ENCODE results near the gene IRS1.
A peak's percentile ranks its signal among the peaks of the same experiment; 100 is the strongest.
"Not testable (repeated sequence)": the region's sequence is repeated elsewhere in the genome, so short reads cannot be mapped to it uniquely, and the experiment has no call there.

Gene IRS1

DNA sequence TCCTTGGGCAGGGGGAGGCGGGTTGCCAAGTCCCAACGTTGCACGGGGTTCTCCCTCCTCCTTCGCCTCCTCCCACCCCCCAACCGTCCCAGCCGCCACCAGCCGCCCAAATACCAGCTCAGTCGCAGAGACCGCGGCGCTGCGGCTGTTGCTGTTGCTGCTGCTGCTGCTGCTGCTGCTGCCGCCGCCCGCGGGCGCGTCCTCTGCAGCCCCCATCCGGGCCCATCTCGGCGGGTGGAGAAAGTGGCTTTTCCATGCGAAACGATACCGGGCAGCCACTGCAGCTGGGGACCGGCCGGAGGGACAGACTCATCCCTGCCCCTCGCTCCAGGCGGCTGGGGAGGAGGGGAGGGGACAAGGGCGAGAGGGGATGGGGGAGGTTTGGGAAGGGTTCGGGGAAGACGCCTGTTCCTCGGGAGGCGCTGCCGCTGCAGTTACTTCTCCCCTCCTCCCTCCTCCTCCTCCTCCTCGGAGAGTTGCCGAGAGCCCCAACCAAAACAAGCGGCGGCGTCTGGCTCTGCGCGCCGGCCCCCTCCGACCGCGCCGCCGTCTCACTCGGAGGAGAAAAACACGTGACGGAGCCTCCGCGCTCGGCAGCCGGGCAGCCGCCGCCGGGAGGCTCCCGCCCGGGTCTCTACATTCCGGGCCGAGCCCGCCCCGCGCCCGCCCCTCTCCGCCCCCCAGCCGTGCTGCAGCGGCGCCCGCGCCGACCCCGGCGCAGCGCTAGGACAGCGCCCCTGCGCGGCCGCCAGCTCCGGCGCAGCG lies at the start of gene IRS1:
TSS of gene IRS1 (minus strand) at position 610 of the 765 bp plus-strand sequence. CDS start 1,082 bp downstream, outside the sequence.
- DNase-seq = peak; percentile 83

DNA sequence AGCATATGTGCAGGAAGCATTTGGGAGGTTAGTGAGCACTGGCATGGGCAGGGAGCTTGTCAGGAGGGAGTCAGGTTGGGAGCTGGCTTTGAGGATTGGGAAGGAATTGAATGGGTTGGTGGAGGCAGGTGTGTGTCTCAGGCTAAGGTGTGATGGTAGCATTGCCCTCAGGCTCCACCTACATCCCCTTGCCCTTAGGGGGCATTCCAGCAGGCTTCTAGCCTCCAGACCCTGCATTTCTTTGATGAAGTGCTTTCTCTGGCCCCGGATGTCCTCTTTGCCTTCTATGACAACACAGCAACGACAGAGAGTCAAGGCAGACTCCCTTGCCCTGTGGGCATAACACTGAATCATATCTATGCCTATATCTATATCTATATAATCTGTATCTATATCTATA lies 49.7 kb upstream of the IRS1 start:
- DNase-seq = no peak

GRCh38 chr2:226847511-226847910 lies 47.9 kb upstream of the IRS1 start:
- no peak for DNase-seq

- no peak for DNase-seq
These were observed 47.5 kb upstream of the IRS1 start for GRCh38 chr2:226847090-226847489.

DNA sequence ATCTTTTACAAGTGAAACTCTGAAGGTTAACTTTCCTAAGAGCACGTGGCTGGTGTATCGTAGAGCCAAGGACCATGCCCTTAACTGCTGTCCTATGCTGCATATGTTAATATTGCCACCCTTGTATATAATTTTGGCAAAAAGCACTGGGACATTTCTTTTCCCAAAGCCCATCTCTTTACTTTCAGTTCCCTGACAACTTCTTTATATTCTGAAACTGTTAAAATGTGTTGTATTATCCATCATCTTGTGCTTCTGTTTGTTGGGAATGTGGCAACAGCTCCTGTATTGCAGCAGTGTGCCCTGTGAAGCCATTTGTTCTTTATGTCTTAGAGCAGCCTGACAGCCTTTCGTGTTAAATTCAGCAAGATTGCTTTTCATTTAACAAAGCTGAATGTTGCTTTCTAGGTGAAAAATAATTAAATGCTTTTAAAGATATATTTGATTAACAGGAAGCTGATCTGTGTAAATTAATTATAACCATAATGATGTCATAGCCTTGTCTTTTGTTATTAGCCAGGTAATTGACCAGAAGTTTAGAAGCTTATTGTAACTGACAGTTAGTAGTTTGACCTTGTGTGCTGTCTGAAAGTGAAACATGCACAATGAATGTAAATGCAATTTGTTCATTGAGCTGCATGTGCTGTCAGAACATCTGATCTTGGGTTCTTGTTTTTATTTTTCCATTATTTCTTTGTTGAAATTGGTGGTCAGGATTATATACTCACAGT lies 45.9 kb upstream of the IRS1 start:
- no peak for DNase-seq

DNA sequence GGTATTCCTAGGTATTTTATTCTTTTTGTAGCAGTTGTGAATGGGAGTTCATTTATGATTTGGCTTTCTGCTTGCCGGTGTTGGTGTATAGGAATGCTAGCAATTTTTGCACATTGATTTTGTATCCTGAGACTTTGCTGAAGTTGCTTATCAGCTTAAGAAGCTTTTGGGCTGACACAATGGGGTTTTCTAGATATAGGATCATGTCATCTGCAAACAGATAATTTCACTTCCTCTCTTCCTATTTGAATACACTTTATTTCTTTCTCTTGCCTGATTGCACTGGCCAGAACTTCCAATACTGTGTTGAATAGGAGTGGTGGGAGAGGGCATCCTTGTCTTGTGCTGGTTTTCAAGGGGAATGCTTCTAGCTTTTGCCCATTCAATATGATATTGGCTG lies 43.4 kb upstream of the IRS1 start:
- DNase-seq = not testable (repeated sequence)

DNA sequence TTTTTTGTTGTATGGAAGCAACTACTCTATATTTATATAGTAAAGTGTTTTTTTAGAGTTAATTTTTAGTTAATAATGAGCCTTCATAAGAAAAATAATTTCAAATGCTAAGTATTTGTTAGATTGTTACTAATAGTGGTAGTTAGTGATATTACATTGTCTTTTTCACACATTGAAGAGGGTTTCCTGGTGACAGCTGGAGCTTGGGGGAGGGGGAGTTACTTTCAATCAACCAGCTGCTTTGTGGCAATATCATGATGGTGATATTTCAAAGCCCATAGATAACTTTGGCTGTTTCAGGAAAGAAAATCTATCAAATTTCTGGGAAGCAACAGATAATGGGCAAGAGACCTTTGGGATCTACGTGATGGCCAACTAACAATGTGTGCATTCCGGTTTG lies 40.3 kb upstream of the IRS1 start:
- DNase-seq = no peak

GRCh38 chr2:226839161-226839560 lies 39.5 kb upstream of the IRS1 start:
- no peak for DNase-seq

GRCh38 chr2:226838722-226839121 lies 39.1 kb upstream of the IRS1 start:
- no peak for DNase-seq

DNA sequence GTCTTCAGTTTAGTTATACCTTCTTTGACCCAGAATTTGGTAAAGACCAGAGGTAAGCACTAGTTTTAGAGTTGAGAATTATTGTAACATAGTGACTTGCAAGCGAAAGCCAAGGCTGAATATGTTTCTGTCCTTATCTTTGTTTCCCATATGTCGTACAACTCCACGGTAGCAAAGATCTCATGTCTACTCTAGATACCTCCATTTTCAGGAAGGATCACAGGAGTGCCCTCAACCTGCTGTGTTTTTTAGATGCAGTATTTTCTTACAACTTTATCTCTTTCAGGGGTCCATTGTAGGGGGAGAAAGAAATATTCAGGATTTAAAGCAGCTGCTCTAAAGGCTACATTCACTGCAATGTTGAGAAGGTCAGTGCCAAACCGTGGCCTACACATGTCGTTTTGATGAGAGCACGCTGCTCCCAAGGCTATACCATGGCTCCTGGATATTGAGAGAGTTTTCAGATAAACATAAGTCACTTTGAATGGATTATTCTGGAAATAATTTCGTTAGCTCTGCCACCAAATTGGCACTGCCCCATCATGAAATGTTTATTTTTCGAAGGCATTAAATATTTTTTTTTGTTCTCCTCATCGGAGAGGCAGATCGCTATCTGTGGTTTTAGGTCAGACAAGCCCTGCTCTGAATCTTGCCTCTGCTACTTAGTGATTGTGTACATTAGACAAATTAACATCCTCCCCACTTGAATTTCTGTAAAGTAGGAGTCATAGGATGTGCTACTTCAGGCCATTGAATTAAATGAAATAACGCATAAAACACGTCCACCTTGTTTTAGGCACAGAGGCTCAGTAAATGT lies 38.4 kb upstream of the IRS1 start:
- DNase-seq = no peak

DNA sequence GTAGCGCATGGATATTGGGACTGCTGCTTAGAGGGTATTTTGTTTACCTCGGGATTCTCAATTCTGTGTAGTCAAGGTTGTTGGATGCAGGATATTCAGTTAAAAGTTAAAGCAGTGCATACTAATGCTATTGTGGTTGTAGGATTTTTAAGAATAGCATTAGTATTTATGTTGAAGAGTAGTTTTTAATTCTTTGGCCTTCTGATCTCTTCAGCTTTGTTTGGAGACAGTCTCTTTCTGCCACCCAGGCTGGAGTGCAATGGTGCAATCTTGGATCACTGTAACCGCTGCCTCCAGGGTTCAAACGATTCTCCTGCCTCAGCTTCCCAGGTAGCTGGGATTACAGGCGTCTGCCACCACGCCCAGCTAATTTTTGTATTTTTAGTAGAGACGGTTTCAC lies 37.7 kb upstream of the IRS1 start:
- no peak for DNase-seq

GRCh38 chr2:226836548-226836885 lies 36.9 kb upstream of the IRS1 start:
- no peak for DNase-seq

- DNase-seq = peak; percentile 95
These were observed 36.4 kb upstream of the IRS1 start, which contains the start of gene RHBDD1 for GRCh38 chr2:226835796-226836547. Gene RHBDD1, plus strand, starts transcription at chr2:226836054. Its CDS starts 28,640 bp downstream, at chr2:226864694.

DNA sequence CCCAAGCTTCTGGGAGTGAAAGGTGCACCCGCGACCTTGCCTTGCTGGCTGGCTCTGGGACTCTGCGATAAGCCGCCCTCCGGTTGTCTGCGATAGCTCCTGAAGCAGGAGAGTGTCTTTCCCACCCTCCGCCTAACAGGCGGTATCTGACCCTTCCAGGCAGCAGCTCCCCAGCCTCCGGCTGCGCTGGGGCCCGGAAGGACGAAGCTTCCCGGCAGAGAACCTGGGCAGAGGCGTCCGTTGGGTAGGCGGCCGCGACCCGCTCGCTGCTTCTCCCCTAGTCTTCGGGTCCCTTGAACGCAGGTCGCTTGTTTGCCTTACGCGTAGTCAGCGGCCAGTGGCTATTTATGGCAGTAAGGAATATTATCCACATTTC lies 35.8 kb upstream of the IRS1 start:
- DNase-seq = no peak

DNA sequence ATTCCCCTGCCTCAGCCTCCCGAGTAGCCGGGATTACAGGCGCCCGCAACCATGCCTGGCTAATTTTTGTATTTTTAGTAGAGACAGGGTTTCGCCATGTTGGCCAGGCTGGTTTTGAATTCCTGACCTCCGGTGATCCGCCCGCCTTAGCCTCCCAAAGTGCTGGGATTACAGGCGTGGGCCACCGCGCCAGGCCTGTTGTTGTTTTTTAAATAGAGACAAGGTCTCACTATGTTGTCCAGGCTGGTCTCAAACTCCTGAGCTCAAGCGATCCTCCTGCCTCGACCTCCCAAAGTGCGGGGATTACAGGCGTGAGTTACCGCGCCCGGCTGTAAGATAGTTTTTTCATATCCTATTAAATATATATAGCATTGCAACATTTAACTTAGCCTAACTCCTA lies 35.3 kb upstream of the IRS1 start:
- DNase-seq = not testable (repeated sequence)

DNA sequence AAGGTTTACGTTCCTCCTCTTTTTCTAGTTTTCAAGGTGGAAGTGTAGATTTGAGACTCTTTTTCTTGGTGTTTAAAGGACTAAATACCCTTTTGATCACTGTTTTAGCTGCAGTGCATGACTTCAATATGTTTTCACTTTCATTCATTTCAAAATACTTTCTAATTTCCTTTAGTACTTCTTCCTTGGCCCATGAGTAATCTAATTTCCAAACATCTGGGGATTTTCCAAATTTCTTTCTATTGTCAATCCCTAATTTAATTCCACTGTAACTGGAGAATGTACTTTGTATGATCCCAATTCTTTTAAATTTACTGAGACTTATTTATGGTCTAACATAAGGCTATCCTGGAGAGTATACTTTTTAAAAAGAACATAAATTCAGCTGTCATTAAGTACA lies 32.4 kb upstream of the IRS1 start:
- no peak for DNase-seq

DNA sequence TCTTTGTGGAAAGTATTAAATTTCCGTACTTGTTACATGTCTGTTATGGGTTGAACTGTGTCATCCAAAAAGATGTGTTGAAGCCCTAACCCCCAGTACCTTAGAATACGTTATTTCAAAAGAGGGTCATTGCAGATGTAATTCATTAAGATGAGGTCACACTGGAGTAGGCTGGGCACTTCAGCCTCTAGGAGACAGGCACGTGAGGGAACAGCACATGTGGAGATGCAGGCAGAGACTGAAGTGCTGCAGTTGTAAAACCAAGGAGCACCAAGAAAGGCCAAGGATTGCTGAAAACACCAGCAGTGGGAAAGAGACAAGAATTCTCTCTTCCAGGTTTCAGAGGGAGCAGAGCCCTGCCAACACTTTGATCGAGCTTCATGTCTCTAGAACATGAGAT lies 31.6 kb upstream of the IRS1 start:
- no peak for DNase-seq

- DNase-seq = no peak
These were observed 30.4 kb upstream of the IRS1 start for GRCh38 chr2:226829721-226830631.

GRCh38 chr2:226828191-226828590 lies 28.6 kb upstream of the IRS1 start:
- peak; percentile 16 for DNase-seq

- DNase-seq = no peak
These were observed 25.4 kb upstream of the IRS1 start for GRCh38 chr2:226825056-226825455.

DNA sequence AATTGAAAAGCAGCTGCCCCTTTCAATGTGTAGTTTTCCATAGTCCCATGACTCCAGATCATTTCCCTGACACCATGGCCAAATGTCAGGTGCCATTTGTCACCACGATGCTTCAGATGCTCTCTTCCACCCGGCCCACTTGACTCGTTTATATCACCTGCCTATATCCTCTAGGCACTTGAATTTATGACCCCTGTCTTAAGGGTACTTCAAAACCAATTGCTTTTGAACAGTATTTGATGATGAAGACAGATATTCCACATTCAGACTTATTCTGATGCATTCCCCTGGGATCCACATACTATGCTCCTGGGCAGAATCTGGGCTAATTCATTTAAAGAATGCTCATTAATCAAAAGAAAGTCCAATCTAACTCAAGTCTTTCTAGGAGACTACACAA lies 19.3 kb upstream of the IRS1 start:
- no peak for DNase-seq

All from EL (cell line).